Activated CD8-positive, alpha-beta memory T cell treated with anti-CD3 and anti-CD28 coated beads for 36 hours (primary cell): ENCODE results near the gene BET1. TPM values are rescaled to one million over a fixed set of nuclear protein-coding genes. Genes with fewer than 3 reads are reported as not detected.

Source experiments
- CTCF ChIA-PET: fragments of 350-600 bp; sonication (Branson Sonifier 250); formaldehyde crosslinking; loops from one replicate; lab custom pipeline; 2021; ENCODE audit warnings: antibody characterized with exemption; lab: Charles Lee
- POLR2A ChIA-PET: fragments of 350-600 bp; sonication (Branson Sonifier 250); formaldehyde crosslinking; loops from one replicate; lab custom pipeline; 2021; ENCODE audit warnings: antibody characterized with exemption; lab: Charles Lee
- total RNA-seq, 2 experiments: library from RNA; stranded (reverse); gene quantifications; one replicate each; pipeline ENCODE4 v1.2.3, GENCODE V29; 2021

Gene BET1
- total RNA-seq, 2 experiments from 2014 or later = 18.0 to 20.3 TPM

DNA sequence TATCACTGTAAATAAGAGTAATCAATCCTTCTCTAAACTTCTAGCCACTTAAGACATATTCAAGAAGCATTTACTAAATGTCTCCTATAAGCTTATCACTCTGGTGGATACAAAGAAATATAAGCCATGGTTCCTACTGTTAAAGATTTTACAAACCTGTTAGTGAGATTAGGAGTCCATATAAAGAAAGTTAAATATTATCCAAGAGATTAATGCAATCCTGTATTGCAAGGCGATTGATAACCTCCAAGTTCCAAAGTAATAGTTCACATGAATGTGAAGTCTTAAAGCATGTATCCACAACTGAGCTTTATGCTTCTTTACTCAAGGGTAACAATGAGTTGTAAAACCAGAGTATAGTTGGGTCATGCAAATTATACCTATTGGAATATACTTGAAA, 12.6 kb upstream of the BET1 start:
- ChIA-PET CTCF (no interaction called here), POLR2A (no interaction called here)

DNA sequence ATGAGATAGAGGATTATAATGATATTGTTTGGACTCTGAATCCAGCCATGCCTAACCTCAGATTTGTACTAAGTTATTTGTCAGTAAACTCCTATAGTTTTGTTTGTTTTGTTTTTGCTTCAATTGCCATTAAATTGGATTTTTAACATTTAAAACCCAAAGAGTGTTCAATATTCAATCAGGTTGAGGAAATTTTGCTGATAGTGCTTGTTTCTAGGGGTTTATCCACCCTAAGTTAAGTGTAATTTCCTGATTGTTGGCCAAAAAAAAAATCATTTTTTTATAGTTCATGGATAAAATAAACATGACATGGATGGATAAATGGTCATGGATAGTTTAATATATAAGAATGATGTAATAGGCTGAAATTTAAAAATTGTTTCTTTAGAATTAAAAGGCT, 11.4 kb upstream of the BET1 start:
- ChIA-PET CTCF (no interaction called here), POLR2A (no interaction called here)

DNA sequence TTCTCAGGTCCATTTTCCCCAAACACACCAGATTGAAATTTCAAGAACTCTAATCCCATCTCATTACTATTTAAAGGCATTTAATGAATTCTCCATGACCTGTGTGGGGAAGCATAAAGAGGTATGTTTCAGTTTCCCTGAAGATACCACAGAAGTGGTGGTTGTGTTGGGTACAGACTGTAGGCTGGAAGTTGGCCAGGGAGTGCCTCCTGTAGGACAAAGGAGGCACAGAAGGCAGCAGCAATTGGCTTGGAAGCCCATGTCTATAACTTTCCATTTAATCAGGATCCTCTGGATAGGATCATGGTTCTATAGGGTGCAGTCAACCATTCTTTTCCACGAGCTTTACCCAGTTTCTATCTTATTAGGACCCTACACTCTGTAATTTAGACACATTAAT, 8.6 kb upstream of the BET1 start:
- CTCF ChIA-PET = no interaction called here
- POLR2A ChIA-PET = no interaction called here

DNA sequence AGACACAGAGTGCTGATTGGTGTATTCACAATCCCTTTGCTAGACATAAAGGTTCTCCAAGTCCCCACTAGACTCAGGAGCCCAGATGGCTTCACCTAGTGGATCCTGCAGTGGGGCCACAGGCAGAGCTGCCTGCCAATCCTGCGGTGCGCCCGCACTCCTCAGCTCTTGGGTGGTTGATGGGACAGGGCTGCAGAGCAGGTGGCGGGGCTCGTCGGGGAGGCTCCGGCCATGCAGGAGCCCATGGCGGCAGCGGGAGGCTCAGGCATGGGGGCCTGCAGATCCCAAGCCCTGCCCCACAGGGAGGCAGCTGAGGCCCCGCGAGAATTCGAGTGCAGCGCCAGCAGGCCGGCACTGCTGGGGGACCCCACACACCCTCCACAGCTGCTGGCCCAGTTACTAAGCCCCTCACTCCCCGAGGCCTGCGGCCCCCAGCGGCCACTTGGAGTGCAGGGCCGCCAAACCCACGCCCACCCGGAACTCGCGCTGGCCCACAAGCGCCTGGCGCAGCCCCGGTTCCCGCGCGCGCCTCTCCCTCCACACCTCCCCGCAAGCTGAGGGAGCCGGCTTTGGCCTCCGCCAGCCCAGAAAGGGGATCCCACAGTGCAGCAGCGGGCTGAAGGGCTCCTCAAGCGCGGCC, 7.7 kb upstream of the BET1 start:
- ChIA-PET POLR2A (no interaction called here), CTCF (no interaction called here)

DNA sequence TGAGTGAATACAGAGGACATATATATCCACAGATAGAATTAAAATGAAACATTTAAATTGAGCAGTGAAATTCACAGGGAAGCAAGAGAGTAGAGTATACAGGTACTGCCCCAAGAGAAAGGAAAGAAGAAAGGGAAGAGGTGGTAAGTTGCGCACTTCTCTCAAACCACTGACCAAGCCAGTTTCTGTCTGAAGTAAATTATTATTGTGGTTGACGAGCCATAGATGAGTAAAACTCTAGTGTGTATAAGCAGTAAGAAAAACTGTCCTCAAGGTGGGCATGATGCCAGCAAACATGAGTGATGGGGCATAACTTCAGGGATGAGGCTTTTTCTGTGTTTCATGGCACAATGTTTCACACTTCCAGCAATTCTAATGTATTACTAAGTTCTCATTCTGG, 4.4 kb upstream of the BET1 start:
- ChIA-PET CTCF (no interaction called here), POLR2A (no interaction called here)

DNA sequence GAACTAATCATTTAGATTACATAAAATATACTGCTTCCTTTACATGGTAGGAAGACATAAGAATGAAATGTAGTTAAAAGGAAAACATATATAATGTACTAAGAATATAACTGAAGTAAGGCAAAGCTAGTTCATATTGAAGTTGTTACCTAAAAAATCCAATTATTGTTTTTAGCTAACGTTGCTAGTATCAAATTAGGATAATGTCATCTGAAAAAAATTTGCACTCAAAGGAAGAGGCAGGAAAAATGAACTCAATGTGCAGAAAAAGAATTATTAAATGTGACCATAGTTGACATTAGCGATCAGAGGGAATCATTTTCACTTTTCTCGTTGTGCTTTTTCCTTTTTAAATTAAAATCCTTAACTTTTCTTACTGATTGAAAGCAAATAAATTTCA, 1.6 kb upstream of the BET1 start:
- CTCF ChIA-PET = no interaction called here
- POLR2A ChIA-PET = interaction anchor here (0.7 kb wide), 1 partner anchor 1429 kb away, joined by 3 read pairs; the partner anchor contains the start of gene PON2

DNA sequence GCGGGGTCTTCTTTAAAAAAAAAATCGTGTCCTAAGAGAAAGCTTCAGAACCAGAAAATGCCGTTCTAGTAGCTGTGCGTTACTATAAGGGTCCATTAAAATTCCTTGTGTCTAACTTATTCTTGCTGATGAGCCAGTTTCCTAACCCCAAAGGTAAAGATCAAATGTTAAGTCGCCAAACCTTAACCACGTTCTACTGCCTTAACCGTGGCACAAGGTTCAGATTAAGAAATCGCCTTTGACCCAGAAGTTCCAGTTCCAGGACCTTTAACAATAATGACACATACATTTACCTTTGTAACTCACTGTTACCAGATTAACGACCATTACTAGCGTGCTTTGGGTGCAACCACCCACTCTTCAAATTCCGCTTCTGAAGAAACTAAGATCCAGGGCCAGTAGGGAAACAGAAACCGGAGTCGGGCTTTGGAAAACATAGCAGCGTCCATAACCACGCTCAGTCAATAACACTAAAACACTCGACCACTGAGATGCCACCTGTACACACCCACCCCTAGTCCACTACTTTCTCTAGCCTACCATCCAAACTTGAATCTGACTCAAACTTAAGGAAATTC, 620 bp downstream of the BET1 start:
- ChIA-PET CTCF (no interaction called here), POLR2A (no interaction called here)

DNA sequence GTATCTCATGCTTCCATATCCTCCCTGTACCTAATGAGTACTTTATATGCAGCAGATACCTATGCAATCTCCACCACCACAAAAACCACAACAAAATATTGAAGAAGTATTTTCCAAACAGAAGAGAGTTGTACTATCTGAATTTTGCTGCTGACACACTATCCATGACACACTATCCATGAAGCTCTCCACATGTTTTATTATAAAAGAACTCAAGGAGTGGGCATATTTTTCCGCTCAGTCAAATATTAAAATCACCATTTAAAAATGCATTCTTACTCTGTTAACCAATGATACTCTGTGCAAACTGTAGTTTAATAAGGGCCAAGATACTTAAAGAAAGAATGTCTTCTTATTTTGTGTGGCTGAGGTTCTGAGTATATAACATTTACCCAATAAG, 2.8 kb downstream of the BET1 start:
- ChIA-PET POLR2A (no interaction called here), CTCF (no interaction called here)

DNA sequence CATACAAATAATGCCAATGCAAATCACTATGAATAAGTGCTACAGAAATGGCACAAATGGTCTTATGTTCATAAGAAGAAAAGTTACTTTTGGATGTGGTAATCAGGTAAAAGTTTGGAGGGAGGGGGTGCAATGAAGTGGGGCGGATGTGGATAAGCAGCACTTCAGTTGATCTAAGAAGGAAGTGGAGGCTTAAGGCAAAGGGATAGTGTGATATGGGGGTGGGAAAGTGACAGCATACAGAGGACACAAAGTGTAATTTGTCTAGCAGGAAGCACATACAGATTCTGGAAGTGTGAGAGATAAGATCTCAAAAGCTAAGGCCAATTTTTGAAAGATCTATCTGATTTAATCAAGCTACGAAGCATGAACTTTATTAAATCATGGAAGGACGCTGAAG, 6.3 kb downstream of the BET1 start:
- ChIA-PET CTCF (no interaction called here), POLR2A (no interaction called here)

DNA sequence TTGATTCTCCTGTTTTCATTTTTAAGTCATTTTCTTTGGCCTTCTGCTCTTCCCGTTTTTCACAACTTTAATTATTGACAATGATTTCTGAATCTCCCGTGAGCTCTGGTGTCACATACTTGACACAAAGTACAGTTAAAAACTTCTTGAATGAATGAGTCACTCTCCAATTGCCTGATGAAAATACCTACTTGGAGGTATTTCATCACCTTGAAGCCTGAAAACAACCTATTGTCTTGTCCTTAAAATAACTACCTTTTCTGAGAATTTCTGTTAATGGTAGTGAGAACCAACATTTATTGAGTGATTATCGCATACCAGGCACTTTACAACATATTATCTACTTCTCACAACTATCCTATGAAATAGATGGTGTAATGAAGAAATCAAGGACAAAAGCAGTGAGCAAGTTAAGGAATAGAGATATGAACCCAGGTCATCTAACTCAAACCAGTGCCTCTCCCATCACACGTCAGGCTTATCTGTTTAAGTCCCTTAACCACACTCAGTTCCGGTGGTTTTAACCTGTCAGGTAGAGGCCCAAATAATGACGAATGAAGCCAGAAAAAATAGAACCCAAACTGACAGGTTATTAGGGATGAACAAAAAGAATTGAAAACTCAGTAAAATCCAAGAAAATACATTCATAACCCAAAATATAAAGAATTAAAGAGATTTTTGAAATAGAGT, 11.6 kb downstream of the BET1 start:
- ChIA-PET CTCF (no interaction called here), POLR2A (no interaction called here)

DNA sequence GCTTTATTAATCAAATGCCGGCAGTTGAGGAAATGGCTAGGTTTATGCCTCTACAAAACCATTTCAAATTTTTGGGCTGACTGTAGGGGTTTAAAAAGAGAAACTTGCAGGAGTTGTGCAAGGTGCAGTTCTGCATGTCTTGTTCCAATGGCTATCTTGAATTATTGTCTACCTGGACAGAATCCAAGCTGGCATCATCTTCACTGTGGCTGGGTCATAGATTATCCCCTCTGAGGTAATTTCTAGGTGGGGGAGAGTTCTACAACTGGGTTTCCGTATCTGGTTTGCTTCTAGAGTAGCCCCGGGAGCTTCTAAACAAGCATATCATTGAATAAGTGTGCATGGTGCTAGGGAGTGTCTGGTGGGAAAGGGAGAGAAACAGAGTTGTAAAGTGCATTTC, 16.9 kb downstream of the BET1 start:
- POLR2A ChIA-PET = no interaction called here
- CTCF ChIA-PET = no interaction called here

DNA sequence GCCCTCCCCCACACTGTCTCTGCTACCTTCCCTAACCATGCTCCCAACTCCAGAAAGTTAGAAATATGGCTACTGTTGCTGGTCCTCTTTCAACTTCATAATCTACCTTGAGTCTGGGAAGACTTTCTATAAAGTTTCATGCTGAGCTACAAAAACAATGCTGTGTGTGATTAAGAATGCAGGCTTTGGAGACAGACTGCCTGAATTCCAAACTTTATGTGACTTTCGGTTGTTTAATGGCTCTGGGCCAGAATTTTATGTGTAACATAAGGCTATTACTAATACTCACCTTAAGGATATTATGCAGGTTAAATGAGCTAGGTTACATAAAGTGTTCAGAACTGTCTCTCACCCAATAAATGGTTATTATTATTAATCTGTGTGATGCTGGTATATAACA, 19.1 kb downstream of the BET1 start:
- ChIA-PET CTCF (no interaction called here), POLR2A (no interaction called here)

DNA sequence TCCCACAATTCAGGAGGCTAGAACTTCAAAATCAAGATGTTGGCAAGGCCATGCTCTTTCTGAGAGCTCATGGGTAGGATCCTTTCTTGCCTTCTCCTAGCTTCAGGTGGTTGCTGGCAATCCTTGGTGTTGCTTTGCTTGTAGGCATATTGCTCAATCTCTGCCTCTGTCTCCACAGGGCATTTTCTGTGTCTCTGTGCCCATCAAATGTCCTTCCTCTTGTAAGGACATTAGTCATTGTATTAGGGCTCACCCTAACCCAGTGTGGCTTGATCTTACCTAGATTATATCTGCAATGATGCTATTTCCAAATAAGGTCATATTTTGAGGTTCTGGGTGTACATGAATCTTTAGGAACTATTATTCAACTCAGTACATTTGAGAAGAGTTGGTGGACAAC, 20.1 kb downstream of the BET1 start:
- POLR2A ChIA-PET = no interaction called here
- CTCF ChIA-PET = no interaction called here

DNA sequence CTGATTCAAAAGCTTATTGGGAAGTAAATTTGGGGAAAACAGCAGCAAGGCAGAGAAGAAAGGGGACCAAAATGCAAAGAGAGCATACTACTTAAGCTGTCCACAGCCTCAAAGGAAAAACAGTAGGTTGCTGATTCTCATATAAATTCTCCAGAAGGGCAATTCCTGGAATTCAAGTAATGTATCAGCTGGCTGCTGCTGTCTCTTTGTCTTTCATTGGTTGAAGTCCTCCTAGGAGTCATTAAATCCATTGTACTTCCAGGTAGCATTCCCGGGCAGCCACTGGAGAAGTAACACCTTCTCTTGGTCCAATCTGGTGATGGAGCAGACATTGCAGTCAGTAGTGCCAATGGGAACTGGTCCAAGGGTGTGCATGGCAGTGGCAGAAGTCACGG, 22.7 kb downstream of the BET1 start:
- ChIA-PET CTCF (no interaction called here), POLR2A (no interaction called here)

DNA sequence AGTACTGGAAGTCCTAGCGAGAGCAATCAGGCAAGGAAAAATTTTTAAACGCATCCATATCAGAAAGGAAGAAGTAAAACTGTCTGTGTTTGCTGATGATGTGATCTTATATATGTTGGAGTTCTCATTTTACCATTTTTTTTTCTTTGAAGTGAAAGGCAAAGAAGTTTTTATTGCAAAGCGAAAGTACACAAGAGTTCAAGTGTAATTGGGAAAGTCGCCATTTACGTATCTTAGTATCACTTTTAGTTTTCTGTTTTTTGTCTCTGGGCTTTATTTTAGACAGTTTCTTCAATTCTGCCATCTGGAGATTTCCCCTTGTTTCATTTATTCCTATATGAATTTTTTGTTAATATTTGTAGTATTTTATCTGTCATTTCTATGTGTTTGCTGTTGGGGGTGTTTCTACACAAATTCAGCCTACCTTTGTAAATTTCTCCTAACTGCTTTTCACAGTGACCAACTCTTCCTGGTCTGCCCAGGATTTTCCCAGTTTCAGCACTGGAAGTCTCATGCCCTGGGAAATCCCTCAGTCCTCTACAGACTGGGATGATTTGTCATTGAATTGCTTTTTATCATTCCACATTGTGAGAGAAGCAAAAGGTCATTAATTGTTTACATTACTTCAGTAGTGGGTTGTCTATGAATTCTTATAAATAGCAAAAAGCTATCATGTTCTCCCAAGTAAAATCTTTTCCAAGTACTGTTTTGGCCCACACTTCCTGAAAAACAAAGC, 23.2 kb downstream of the BET1 start:
- CTCF ChIA-PET = no interaction called here
- POLR2A ChIA-PET = no interaction called here

DNA sequence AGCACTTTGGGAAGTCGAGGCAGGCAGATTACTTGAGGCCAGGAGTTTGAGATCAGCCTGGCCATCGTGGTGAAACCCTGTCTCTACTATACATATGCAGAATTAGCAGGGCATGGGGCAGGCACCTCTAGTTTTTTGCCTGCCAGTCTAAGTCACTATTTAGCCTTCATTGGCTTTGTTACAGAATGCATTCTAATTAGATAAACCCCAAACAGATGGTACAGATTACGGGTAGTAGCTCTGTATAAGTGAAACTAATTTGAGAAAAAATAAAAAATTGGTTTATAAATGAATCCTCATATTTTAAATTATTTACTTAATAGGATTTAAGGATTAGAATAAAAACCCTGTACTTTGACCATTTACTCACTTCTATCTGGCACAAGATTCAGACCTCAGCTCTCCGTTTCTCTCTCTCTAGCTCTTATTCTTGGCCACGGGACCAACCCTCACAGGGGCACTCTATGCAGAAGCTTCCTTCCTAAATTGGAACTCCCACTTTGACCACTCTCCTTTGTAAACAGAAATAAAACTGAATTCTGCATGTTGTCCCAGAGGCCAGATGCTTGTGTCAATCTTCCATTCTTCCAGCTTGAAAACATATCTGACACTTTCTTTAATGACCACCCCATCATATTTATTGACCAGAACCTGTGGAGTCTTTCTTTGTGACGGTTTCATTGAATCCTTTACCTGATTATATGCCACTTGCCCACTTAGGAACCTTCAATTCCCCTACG, 26.8 kb downstream of the BET1 start:
- ChIA-PET POLR2A (no interaction called here), CTCF (no interaction called here)

DNA sequence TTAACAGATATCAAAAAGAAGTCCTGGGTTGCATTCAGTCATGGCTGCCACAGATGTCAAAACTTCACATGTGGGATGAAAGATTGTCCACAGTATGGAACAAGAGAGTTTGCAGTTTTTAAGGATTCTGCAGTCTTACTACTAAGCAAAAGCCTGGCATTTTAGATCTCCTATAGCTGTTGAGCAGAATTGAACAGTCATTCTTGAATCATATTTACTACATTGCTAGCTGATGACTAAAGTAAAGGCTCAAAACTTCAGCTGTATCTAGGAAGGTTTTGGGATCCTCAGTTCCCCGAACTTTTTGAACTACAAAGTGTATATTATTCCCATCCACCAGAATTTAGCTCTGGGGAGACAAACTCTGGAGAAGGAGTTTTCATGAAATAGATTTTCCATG, 31.0 kb downstream of the BET1 start:
- CTCF ChIA-PET = no interaction called here
- POLR2A ChIA-PET = no interaction called here

DNA sequence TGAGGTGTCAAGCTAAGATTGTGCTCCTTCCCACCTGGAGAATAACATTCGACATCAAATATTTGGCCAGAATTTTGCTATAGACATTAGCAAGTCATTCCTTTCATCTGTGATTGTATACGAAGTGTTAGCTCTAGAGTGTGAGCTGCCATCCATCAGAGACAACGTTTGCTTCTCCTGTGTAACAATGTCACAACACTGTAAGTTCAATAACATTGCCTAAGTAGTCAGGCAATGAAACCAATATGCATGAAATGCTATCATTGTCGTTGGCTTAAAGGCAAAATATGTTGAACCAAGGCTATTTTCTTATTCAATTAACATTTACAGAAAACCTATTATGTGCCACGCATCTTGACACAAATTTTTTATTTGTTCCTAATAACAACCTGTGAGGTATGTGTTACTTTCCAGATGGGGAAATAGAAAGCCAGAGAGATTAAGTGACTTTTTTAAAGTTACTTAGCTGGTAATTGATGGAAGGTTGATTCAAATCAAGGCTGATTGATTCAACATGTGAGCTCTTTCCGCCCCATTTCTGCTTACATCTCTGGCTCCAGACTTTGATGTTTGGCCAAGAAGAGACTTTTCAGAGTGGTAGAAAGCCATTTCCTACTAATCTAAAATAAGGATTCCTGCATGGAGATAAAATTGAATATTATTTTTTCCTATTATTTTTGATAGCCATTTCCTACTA, 32.0 kb downstream of the BET1 start:
- POLR2A ChIA-PET = interaction anchor here (0.8 kb wide), 1 partner anchor 1753 kb away, joined by 4 read pairs; no protein-coding TSS in a partner anchor
- CTCF ChIA-PET = no interaction called here

DNA sequence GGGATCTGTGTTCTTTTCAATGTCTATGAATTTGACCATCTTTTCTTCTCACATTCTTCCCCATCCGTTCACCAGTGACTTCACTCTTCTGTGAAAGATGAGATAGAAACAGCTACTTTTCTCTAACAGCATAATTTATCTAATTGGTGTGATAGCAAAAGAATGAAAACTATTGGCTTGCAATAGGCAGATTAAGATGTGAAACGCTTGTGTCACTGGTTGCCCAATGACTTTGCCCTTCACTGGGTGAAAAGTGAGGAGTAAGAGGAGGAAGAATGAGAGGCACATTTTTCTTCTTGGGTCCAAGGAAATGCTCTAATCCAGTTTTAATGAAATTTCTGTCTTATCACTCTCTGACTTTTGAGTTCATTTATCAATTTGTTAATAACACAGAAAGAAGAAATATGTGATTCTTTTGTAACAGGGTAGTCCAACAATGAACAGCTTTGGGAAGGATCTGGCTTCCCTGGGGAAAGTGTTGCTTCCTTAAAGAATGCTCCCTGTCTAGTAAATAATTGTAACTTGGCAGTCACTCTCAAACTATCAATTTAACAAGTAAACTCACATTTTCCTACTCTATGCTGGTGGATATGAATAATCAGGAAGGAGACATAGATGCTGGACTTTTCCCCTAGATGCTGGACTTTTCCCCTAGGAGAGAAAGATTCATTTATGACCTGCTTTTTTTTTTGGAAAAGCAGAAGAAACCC, 35.1 kb downstream of the BET1 start:
- ChIA-PET POLR2A (no interaction called here), CTCF (no interaction called here)
